Amniotic epithelial cell (primary cell): ENCODE results near the gene ISY1.
"Not testable (repeated sequence)": the region's sequence is repeated elsewhere in the genome, so short reads cannot be mapped to it uniquely, and the experiment has no call there.

Experiments used
- DNase-seq: peaks from one replicate; pipeline ENCODE4 v3.0.0-alpha.2; 2010; ENCODE audit warnings: low read depth

The ISY1 gene

DNA sequence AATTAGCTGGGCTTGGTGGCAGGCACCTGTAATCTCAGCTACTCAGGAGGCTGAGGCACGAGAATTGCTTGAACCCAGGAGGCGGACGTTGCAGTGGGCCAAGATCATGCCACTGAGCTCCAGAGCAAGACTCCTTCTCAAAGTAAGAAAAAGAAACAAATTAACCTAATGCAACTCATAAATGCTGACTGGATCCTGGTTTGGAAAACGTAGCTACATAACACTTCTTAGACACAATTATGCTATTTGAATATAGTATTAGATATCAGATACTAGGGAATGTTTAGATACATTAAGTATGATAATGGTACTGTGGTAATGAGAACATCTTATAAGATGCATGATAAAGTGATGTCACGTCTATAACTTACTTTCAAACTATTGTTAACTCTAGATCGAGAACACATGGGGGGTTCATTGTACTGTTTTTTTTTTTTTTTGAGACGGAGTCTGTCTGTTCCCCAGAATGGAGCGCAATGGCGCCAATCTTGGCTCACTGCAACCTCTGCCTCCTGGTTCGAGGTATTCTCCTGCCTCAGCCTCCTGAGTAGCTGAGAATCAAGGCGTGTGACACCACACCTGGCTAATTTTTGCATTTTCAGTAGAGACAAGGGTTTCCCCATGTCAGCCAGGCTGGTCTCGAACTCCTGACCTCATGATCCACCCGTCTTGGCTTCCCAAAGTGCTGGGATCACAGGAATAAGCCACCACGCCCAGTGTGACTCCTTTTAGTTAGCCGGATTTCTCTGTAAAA, 5.9 kb upstream of the ISY1 start:
- no peak for DNase-seq

DNA sequence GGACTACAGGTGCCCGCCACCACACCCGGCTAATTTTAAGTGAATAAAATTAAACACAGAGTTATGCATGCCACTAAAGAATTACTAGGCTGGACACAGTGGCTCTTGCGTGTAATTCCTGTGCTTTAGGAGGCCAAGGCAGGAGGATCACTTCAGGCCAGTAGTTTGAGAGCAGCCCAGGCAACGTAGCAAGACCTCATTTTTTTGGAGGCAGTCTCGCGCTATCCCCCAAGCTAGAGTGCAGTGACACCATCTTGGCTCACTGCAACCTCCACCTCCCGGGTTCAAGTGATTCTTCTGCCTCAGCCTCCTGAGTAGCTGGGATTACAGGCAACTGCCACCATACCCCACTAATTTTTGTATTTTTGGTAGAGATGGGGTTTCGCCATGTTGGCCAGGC, 4.7 kb upstream of the ISY1 start:
- DNase-seq = not testable (repeated sequence)

DNA sequence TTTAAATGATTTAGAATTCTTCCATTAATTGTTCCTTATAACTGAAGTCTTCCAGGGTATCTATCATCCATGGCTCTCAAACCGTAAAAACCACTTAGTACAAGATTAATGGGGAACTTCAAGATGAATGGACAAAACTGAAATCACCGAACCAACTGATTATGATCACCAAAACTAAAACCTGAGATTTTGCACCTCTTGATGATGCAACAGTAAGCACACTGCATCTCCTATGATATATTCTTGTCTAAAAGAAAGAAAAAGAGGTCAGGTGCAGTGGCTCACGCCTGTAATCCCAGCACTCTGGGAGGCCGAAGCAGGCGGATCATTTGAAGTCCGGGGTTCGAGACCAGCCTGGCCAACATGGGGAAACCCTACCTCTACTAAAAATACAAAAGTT, 3.6 kb upstream of the ISY1 start:
- no peak for DNase-seq

DNA sequence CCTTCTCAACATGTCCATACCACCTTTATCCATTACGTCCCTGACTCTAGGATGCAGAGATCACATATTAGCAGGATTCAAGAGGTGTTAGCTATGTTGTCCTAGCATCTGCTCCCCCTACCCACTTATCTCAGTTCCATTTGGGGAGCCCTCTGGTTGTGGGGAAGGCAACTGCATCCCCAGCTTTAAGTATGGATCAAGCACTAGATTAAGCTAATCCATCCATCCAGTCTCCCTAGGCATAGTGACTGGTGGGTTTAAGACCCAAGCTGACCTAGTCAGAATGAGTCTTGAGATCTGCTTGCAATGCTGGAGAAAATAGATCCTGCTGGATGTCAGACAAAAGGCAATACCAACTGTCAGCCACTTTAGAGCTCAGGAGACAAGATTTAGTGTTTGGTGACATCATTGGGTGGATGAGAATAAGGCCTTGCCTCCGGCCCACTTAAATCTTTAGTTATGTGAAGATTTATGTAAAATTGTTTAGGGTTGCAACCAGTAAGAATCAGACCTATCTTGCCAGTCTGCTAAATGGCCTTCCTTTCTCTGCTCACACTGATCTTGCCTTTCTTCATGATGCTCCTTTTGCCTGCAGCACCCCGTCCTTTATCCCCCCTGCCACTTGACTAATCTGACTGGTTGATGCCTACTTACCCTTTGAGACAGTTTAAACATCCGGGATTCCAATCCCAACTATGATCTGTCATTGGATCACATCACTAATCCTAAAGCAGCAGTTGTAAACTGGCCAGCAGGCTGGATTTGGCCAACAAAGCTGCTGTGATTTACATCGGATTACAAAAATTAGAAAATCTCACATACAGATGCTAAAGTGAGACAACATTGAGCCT, 2.1 kb upstream of the ISY1 start:
- no peak for DNase-seq

DNA sequence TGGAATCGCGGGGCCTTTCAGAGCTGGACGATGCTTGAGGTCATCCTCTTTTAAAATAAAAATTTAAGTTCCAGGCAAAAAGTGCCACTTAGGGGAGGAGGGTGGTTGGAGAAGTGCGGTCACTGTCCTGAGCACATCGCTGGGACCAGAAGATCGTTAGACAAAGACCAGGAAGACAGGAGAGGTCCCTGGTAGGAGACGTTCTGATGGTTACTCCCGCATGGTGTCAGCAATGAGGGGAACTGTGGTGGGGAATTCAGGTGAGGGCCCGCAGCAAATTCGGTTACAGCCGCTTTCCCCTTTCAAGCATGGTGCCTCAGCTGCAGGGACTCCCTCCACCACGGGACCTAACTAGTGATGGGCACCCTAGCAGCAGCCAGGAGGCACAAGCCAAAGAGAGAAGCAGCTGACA, 1.0 kb upstream of the ISY1 start:
- DNase-seq = no peak

DNA sequence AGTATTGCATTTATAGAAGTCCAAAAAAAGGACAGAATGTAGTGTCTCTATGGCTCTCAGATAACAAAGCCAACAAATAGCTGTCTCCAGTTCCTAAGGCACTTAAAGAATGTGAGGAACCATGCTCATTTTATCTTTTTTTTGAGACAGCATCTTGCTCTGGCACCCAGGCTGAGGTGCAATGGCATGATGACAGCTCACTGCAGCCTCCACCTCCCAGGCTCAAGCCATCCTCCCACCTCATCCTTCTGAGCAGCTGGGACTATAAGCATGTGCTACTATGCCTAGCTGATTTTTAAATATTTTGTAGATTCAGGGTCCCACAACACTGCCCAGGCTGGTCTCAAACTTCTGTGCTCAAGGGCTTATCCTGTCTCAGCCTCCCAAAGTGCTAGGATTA, 16.1 kb downstream of the ISY1 start:
- DNase-seq = no peak

DNA sequence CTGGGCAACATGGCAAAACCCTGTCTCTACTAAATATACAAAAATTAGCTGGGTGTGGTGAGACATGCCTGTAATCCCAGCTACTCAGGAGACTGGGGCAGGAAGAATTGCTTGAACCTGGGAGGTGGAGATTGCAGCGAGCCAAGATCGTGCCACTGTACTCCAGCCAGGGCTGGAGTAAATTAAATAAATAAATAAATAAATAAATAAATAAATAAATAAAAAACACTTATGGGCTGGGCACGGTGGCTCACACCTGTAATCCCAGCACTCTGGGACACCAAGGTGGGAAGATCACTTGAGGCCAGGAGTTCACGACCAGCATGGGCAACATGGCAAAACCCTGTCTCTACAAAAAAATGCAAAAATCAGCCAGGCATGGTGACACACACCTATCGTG, 19.9 kb downstream of the ISY1 start:
- DNase-seq = not testable (repeated sequence)

DNA sequence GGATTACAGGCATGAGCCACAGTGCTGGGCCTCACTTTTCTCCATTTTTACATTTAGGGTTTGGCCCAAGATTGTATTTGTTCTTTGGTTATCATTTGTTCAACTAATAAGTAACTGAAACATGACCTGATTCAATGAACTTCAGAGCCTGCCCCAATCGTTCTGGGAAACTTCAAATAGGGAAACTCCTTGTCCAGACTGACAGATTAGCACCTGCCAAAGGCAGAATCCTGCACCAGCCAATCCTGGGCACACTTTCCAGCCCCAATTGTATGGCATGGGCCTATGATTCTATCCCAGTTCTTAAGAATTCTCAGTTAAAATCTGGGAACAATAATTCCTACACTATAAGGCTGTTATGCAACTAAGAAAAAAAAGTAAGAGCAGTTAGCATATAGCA, 21.0 kb downstream of the ISY1 start:
- no peak for DNase-seq

DNA sequence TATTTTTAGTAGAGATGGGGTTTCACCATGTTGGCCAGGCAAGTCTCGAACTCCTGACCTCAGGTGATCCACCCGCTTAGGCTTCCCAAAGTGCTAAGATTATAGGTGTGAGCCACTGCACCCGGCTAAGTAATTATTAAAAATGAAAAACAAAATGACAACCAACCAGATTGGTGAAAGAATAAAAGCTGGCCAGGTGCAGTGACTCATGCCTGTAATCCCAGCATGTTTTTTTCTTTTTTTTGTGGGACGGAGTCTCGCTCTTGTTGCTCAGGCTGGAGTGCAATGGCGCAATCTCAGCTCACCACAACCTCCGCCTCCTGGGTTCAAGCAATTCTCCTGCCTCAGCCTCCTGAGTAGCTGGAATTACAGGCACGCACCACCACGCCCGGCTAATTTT, 24.6 kb downstream of the ISY1 start:
- peak; percentile 27 for DNase-seq

DNA sequence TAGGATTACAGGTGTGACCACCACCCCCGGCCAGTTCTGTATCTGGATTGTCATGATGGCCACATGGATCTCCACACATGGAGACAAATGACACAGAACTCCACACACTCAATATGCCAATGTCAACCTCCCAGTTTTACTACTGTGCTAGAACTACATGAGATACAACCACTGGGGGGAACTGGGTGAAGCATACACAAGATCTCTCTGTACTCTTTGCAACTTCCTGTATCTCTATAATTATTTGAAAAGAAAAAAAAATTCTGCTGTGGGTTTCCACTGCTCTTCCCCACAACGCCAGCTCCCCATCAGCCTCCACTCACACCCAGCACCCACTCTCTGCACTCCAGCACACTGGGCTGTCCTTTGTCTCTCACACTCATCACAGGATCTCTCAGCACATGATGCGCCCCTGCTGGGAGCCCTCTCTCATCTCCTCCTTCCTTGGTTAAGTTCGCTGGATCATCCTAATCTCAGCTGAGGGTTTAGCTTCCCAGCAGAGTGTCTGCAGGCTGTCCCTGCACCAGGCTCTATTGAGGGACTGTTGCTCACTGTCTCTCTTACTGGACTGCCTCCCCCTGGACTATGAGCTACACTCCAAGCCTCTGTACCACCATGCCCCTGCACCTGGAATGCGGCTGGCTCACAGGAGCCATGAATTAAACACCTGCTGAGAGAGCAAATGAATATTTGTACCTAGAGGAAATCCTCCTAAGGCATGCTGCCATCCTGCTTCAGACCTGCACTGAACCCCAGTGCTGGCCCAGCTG, 28.6 kb downstream of the ISY1 start:
- no peak for DNase-seq

DNA sequence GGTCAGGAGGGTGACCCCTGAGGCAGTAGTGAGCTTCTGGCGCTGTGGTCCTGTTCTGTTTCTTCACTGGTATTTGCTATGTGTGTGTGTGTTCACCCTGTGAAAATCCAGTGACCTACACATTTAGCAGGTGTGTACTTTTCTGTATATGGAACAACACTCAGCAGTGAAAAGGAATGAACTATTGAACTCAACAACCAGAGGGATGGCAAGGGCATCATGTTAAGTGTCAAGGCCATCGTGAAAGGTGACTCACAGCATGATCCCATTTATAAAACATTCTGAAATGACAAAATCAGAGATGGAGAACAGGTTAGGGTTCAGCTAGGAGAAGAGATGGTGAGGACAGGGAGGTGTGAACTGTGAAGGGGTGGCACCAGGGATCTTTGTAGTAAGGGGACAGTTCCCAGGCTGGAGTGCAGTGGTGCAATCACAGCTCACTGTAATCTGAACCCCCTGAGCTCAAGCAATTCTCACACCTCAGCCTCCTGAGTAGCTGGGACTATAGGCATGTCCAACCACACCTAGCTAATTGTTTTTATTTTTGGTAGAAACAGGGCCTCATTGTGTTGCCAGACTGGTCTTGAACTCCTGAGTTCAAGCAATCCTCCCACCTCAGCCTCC, 29.3 kb downstream of the ISY1 start:
- DNase-seq = no peak

DNA sequence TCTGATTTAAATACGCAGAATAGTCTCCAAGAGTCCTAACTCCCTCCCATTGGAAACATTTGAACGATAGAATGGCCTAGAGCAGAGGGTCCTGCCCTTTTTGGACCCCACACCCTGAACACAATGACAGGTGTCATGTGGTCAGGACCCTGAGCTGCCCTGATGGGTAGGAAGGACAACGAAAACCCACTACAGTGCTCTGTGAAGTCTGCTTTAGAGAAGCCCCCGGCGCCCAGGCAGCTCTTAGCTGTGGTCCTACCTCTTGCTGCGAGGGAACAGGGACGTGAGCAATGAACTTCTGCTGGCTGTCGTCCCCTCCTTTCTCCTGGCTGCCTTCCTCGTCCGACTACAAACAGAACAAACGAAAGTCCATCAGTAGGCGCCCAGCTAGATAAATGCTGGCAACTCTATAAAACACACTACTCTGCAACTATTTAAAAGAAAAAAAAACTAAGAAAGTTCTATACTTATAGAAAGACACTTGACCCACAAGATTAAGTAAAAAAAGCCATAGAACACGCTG, 30.5 kb downstream of the ISY1 start:
- DNase-seq = no peak

DNA sequence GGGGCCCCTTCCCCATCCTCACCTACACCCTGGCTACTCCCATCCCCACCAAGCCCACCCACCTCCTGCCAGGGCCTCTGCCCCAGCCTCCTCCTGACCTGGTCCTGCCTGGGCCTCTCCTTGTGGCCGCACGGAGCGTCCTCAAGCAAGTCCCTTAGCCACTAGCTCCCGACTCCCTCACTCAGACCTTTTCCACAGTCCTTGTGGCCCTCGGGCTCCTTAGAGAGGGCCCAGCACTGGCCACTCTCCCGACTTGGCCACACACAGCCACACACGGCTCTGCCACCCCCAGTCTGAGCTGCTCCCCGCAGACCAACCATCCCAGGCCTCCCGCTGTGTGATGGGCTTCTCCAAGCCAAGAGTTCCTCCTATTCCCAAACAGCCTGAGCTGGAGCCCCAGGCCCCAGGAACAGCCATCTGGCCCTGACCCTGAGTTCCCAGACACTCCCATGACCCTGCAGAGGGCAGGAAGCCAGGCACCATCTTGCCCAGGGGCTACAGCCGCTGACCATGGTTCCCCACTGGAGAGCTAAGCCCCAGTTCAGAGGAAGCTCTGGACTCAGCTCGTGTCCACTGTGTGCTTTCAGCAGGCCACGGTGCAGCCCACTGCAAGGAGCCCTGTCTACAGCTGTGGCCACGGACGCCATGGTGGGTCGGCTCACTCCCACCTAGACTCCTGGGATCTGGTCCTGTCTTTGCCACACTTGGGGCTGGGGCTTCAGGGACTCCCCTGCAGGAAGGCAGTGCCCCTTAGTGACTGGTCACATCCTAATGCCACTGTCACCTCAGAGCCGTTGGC, 32.3 kb downstream of the ISY1 start:
- DNase-seq = no peak

DNA sequence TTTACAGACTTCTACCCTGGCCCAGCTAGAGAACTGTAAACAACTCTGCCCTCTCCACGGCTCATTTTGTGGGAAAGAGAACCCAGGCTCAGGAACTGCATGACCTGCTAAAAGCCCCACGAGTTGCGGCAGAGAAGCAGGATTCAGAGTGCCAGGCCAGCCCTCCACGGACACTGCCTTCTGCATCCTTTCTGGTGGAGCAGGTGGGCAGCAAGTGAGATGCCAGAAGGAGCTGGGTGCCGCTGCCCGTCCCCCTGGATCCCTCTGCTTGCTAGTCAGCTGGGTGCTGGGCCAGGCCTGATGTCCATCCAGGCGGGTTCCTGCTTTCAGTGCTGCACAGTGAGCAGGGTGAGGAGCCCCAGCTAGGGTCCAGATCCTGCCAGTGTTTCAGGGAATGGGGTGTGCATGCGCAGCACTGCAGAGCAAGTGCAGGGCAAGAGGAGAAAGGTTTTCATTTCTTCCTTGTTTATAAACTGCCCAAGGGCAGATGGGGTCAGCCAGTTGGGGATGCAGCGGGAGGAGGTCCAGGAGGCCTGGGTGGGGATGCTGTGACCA, 34.1 kb downstream of the ISY1 start:
- no peak for DNase-seq

DNA sequence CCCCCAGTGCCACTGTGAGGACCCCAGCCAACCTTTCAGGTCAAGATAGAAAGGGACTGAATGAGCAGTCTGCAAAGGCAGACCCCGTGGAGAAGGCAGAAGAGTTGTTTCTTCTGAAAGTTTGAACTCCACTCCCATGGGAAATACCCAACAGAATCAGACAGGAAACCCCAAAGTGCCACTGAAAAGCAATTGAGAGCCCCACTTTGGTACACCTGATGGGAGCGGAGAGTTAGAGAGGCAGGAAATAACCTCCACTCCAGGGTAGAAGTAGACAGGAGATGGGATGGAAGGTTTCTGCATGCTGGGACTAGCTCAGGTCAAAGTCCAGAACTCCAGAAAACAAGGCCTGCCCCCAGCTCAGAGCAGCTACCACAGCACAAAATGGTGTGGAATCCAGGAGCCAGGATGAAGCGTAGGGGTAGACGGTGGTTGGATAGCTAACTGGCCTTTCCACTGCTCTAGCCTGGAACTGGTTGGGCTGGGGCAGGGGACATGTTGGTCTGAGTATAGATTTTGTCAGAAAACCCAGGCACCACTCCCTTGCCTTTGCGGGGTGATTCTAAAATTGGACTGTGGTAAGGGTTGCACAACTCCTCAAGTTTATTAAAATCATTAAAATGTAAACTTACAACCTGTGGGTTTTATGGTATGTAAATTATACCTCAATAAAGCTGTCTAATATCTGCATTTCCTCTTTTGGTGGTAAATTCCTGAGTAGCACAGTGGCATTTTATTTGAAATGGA, 37.4 kb downstream of the ISY1 start:
- no peak for DNase-seq

DNA sequence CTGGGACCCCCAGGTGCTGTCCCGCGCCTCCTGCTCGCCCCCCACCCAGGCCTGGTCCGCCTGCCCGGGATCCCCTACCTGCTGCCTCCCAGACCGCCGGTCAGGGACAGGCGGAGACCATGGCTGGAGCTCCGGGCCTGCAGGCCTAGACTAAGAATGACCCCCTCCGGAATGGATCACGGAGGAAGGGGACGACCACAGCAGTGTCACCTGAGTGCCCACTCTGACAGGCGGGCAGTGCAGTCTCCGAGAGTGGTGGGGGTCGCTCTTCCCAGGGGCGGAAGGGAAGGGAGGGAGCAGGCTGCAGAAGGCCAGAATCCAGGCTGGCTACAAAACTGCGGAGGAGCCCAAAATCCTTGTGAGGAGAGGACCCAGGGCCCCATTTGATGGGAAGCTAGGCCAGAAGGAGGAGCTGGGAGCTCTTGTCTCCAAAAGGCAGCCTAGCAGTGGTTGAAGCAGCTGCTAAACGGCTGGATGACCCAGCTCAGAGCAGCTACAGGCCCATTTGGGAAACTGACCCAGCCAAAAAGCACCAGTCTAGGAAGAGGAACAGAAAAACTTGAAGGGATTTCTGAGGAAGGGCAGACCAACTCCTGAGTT, 38.4 kb downstream of the ISY1 start:
- no peak for DNase-seq

DNA sequence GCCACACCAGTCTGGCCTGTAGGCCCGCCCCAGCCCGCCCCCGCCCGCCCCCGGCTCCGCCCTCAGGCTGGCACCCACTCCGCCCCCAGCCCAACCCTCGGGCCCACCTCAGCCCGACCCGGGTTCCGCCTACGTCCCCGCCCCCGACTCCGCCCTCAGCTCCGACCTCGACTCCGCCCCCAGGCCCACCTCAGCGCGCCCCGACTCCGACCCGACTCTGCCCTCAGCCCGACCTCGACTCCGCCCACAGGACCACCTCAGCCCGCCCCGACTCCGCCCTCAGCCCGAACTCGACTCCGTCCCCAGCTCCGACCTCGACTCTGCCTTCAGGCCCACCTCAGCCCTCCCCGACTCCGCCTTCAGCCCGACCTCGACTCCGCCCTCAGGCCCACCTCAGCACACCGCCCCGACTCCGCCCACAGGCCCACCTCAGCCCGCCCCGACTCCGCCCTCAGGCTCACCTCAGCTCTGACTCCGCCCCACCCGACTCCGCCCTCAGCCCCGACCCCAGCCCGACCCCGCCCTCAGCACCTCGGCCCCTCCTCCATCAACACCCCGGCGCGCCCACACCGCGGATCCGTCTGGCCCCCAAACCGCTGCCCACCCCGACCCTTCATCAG, 39.0 kb downstream of the ISY1 start, which contains the start of gene RAB43:
Gene RAB43 (minus strand): TSS at position 13 of the 620 bp plus-strand sequence. CDS start 315 bp downstream, outside the sequence.
- DNase-seq = peak; percentile 72

DNA sequence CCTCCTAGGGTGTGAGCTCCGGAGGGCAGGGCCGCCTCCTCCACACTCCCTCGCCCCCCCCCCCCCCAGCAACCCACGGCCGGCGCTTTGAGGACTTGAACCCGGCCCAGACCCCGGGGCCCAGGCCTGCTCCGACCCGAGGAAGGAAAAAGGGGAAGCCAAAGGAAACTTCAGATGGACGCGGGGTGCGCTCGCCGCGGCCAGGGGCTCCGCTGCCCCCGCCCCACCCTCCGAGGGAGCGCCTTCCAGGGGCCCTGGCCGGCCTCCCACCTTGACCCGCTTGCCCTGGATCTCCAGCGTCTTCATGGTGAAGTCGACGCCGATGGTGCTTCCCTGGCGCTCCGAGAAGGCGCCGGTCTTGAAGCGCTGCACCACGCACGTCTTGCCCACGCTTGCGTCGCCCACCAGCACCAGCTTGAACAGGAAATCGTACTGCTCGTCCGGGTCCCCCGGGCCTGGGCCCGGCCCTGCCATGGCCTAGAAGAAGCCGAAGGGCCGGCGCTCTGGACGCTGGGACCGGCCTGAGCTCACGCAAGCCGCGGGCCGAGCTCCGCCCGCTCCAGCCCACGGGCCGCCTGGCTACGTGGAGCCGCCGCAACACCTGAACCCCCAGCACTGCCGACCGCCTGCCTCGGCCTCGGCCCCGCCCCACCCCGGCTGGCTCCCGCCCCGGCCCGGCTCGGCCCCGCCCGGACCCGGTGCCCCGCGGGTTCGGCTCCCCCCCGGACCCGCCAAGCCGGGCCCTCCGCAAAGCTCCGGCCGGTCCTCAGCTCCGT, 39.7 kb downstream of the ISY1 start:
- DNase-seq = no peak
